HG03354 (cell line): Measurements from ENCODE around the gene PHRF1.
"Not testable (repeated sequence)": the region's sequence is repeated elsewhere in the genome, so short reads cannot be mapped to it uniquely, and the experiment has no call there.

Experiments used
- ATAC-seq: cut with Tn5 transposase; IDR thresholded peaks from one replicate; pipeline ENCODE4 v1.9.1; 2021; ENCODE audit warnings: mild to moderate bottlenecking; ENCODE audit not compliant: unreplicated experiment, poor library complexity, severe bottlenecking

The PHRF1 gene

GRCh38 chr11:643849-644738 lies 67.8 kb downstream of the PHRF1 start:
- ATAC-seq, result no peak

- no peak for ATAC-seq
Observed at GRCh38 chr11:645536-645935, 69.3 kb downstream of the PHRF1 start.

DNA sequence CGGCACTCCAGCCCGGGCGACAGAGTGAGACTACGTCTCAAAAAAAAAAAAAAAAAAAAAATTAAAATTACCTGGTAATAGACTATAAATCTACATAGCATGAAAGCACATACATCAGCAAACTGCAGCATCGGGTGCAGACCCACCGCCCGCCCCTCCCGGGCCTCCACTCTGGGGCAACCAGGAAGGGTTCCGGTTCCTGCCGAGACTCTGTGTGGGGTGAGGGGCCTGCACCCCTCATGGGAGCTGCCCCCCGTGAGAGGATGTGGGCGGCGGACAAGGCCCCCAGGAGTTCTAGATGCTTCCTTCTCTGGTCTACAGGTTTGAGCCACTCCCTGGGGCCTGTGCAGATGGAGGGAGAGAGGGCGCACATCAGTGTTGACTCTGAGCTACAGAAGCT lies 69.9 kb downstream of the PHRF1 start:
- no peak for ATAC-seq

GRCh38 chr11:647672-648158 lies 71.4 kb downstream of the PHRF1 start:
- ATAC-seq, result not testable (repeated sequence)

- no peak for ATAC-seq
Observed at GRCh38 chr11:650482-650881, 74.2 kb downstream of the PHRF1 start.

- ATAC-seq, result not testable (repeated sequence)
Observed at GRCh38 chr11:653136-653535, 76.9 kb downstream of the PHRF1 start.

GRCh38 chr11:653837-654236 lies 77.6 kb downstream of the PHRF1 start:
- ATAC-seq, result no peak

DNA sequence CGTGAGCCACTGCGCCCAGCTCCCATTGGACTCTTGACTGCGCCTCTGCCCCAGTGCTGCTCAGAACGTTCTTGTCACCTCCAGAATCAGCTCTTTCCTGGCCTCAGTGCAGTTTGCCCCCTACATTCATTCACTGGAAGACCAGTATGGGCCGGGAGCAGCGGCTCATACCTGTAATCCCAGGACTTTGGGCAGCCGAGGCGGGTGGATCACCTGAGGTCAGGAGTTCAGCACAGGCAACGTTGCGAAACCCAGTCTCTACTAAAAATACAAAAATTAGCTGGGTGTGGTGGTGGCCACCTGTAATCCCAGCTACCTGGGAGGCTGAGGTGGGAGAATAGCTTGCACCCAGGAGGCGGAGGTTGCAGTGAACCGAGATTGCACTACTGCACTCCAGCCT lies 78.2 kb downstream of the PHRF1 start:
- not testable (repeated sequence) for ATAC-seq

DNA sequence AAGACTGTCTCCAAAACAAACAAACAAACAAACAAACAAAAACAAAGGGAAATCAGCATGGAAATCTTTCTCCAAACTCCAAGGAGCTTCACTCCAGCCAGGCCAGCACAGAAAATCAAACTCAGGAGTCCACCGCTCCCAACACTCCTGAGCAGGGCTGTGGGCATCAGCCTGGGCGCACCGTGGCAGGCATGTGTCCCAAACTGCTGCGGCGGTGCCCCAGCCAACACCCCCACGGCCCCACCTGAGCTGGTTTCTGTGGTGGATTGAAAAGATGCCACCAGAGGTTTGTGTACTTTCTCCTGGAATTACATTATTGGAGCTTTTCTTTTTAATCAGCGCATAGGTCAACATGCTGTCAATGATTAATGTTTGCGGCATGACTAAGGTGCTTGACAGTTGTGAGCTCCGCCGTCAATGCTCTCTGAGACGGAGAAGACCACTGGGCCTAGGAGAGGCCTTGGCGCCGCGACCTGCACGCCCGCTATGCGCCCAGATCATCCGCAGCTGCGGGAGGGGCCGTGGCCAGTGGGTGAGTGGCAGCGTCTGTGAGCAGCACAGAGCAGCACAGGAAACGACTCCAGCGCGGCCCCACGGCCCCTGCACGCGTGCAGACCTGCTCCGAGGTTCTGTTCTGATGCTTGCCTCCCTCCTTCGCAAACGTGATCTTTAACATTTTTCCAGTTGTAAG lies 78.9 kb downstream of the PHRF1 start:
- no peak for ATAC-seq

DNA sequence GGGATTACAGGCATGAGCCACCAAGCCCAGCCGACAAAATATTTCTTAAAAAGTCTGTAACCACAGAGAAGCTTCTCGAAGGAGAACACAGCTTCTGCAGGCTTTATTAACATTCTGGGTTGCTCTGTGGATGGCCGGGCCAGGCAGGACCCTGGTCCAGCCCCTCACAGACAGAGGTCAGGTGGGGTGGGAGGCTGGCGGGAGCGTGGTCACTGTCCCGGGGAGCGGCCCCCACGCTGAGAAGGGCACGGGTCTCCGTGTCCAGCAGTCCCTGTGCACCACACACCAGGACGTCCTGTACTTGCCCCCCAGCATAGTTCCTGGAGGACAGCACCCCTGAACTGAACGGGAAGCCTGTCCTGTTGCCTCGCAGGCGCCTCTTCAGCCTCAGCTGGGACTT lies 80.2 kb downstream of the PHRF1 start:
- ATAC-seq, result no peak

DNA sequence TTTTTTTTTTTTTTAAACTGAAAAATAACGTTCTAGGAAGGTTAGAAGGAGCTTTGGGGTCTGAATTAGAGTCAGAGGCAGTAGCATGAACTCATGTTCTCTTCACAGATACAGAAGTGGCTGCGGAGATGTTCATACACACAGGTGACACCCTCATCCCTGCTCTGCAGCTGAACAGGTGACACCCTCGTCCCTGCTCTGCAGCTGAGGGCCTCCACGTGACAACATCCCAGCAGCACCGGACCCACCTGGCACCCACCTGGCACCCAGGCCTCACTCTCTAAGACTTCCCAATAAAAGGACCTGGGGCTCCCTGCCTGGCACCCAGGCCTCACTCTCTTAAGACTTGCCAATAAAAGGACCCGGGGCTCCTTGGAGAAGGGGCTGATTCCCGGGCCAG lies 80.6 kb downstream of the PHRF1 start:
- no peak for ATAC-seq

GRCh38 chr11:657691-658126 lies 81.4 kb downstream of the PHRF1 start:
- no peak for ATAC-seq

- ATAC-seq, result no peak
Observed at GRCh38 chr11:659532-660085, 83.3 kb downstream of the PHRF1 start.

GRCh38 chr11:660281-660680 lies 84.0 kb downstream of the PHRF1 start:
- no peak for ATAC-seq

DNA sequence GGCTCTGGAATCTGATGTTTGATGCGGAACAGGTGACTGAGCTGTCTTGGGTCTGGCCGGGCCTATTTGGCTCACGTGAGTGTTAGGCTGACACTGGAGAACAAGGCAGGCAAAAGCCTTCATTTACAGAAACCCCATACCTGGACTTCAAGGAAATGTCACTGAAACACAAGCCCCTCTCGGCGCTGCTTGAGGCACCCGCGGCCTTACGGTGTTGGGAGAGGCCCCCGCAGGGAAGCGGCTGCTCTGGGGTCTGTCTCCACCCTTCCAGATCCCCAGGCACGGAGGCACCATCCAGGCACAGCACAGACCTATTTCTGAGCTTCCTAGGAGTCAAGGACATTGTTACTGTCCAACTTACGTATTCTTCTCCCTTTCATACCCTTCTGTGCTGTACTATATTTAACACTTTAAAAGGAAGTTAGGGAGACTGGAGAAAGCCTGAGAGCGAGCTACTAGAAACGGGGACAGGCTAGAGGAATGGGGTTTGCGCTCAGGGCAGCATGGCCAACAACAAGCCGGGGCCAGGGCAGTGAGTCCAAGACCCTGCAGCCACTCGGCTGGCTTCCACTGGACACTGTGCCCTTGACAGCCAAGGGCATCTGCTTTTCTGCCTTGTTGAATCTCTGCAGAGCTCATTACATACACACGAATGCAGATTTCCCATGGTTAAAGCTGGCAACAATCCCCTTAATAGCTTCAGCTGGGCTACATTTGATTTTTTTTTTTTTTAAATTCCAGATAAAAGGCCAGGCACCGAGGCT lies 84.6 kb downstream of the PHRF1 start:
- ATAC-seq, result no peak
